MCF 10A (cell line): ENCODE data around the gene OR2A25. TPM values are rescaled to one million over a fixed set of nuclear protein-coding genes. Genes with fewer than 3 reads are reported as not detected.
"Not testable (repeated sequence)": the region's sequence is repeated elsewhere in the genome, so short reads cannot be mapped to it uniquely, and the experiment has no call there.

ENCODE experiments used
- BruUV-seq: library from RNA; stranded (reverse); fragments of 400-500 nt; replicated peaks from 2 replicates; lab custom pipeline; 2021; lab: Mats Ljungman, UMichigan
- CTCF ChIA-PET: fragments of 300-600 bp; sonication (Branson Sonifier 250); formaldehyde crosslinking; extraction: SDS; loops from one replicate; lab custom pipeline; 2021; ENCODE audit warnings: antibody characterized with exemption, inconsistent platforms; lab: Yijun Ruan, JAX
- POLR2A ChIA-PET: fragments of 300-600, 350-650 bp; sonication (Branson Sonifier 250); formaldehyde crosslinking; extraction: SDS; loops from one replicate; lab custom pipeline; 2020; ENCODE audit warnings: antibody characterized with exemption, inconsistent platforms; lab: Yijun Ruan, JAX
- DNase-seq: peaks from one replicate; pipeline ENCODE4 v3.0.0-alpha.2; 2018; ENCODE audit not compliant: unreplicated experiment
- H3K27ac Mint-ChIP-seq: one replicate; pipeline ENCODE4 v1.8.0; 2022; ENCODE audit warnings: mild to moderate bottlenecking, low read depth, mixed read lengths; ENCODE audit not compliant: unreplicated experiment
- H3K27me3 Mint-ChIP-seq: one replicate; pipeline ENCODE4 v1.8.0; 2022; ENCODE audit warnings: mixed read lengths; ENCODE audit not compliant: insufficient read depth, unreplicated experiment
- H3K36me3 Mint-ChIP-seq: one replicate; pipeline ENCODE4 v1.8.0; 2022; ENCODE audit warnings: mild to moderate bottlenecking, moderate library complexity, mixed read lengths; ENCODE audit not compliant: insufficient read depth, unreplicated experiment
- H3K4me1 Mint-ChIP-seq: one replicate; pipeline ENCODE4 v1.8.0; 2022; ENCODE audit warnings: mixed read lengths; ENCODE audit not compliant: insufficient read depth, unreplicated experiment
- H3K4me3 Mint-ChIP-seq: one replicate; pipeline ENCODE4 v1.8.0; 2022; ENCODE audit warnings: mild to moderate bottlenecking, moderate library complexity, mixed read lengths; ENCODE audit not compliant: unreplicated experiment
- H3K9me3 Mint-ChIP-seq: one replicate; pipeline ENCODE4 v1.8.0; 2022; ENCODE audit warnings: mixed read lengths; ENCODE audit not compliant: unreplicated experiment
- intact Hi-C: fragments of 100-400 bp; cut with micrococcal nuclease; formaldehyde crosslinking; loops from 2 replicates; pipeline ENCODE4 v1.14.1; 2022
- total RNA-seq: library from RNA; stranded (reverse); gene quantifications from 2 replicates; pipeline ENCODE4 v1.2.3, GENCODE V29; 2022
- TF ChIP-seq, protein P1 (sequence below): fragments of 200-600 bp; IDR thresholded peaks from one replicate; pipeline ENCODE4 v1.8.0; 2022; ENCODE audit warnings: antibody characterized with exemption, mild to moderate bottlenecking; ENCODE audit not compliant: unreplicated experiment

Gene OR2A25
- total RNA-seq, 1 experiment from 2014 or later = not detected

GRCh38 chr7:144049491-144049890, 20.1 kb upstream of the OR2A25 start:
- no peak for DNase-seq
- intact Hi-C loops = no loop called here
- no TSS peak for BruUV-seq
- CTCF ChIA-PET = no interaction called here
- Mint-ChIP-seq H3K4me1 (no peaks in the 10 kb centered on the region), H3K36me3 (no peaks in the 10 kb centered on the region), H3K9me3 (no peaks in the 10 kb centered on the region), H3K4me3 (no peak overlapping the region), H3K27me3 (peaks cover 68% of the 10 kb centered on the region), H3K27ac (no peak overlapping the region)
- POLR2A ChIA-PET = no interaction called here
- TF ChIP-seq, protein P1, sequence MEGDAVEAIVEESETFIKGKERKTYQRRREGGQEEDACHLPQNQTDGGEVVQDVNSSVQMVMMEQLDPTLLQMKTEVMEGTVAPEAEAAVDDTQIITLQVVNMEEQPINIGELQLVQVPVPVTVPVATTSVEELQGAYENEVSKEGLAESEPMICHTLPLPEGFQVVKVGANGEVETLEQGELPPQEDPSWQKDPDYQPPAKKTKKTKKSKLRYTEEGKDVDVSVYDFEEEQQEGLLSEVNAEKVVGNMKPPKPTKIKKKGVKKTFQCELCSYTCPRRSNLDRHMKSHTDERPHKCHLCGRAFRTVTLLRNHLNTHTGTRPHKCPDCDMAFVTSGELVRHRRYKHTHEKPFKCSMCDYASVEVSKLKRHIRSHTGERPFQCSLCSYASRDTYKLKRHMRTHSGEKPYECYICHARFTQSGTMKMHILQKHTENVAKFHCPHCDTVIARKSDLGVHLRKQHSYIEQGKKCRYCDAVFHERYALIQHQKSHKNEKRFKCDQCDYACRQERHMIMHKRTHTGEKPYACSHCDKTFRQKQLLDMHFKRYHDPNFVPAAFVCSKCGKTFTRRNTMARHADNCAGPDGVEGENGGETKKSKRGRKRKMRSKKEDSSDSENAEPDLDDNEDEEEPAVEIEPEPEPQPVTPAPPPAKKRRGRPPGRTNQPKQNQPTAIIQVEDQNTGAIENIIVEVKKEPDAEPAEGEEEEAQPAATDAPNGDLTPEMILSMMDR = no peak

DNA sequence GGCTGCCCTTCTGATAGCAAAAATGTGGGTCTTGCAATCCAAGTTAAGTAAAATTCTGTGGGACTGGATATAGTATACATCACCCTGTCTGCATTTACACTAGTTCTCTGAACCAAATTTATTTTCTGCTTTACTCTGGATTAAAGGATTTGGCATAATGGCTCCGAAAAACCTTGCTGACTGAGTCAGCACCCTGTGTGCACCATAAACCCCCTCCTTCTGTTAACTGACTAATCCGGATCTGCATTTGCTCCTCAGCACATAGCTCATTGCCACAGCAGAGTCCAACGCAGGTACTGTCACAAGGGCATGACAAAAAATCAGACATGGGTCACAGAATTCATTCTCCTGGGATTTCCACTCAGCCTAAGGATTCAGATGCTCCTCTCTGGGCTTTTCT, 19.5 kb upstream of the OR2A25 start:
- H3K27ac Mint-ChIP-seq = no peak overlapping the region
- CTCF ChIA-PET = no interaction called here
- POLR2A ChIA-PET = no interaction called here
- no peaks in the 10 kb centered on the region for H3K36me3 Mint-ChIP-seq
- TF ChIP-seq, protein P1 = no peak
- no TSS peak for BruUV-seq
- intact Hi-C loops = no loop called here
- no peak overlapping the region for H3K4me3 Mint-ChIP-seq
- no peaks in the 10 kb centered on the region for H3K9me3 Mint-ChIP-seq
- no peak for DNase-seq
- H3K27me3 Mint-ChIP-seq = peaks cover 72% of the 10 kb centered on the region
- no peaks in the 10 kb centered on the region for H3K4me1 Mint-ChIP-seq

DNA sequence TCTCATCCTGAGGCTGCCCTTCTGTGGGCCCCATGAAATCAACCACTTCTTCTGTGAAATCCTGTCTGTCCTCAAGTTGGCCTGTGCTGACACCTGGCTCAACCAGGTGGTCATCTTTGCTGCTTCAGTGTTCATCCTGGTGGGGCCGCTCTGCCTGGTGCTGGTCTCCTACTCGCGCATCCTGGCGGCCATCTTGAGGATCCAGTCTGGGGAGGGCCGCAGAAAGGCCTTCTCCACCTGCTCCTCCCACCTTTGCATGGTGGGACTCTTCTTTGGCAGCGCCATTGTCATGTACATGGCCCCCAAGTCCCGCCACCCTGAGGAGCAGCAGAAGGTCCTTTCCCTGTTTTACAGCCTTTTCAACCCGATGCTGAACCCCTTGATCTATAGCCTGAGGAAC, 18.7 kb upstream of the OR2A25 start:
- DNase-seq, H3K36me3 Mint-ChIP-seq, POLR2A ChIA-PET, H3K9me3 Mint-ChIP-seq, CTCF ChIA-PET, BruUV-seq, H3K4me1 Mint-ChIP-seq, intact Hi-C loops, H3K4me3 Mint-ChIP-seq, H3K27ac Mint-ChIP-seq: not testable (repeated sequence)
- peaks cover 80% of the 10 kb centered on the region for H3K27me3 Mint-ChIP-seq

DNA sequence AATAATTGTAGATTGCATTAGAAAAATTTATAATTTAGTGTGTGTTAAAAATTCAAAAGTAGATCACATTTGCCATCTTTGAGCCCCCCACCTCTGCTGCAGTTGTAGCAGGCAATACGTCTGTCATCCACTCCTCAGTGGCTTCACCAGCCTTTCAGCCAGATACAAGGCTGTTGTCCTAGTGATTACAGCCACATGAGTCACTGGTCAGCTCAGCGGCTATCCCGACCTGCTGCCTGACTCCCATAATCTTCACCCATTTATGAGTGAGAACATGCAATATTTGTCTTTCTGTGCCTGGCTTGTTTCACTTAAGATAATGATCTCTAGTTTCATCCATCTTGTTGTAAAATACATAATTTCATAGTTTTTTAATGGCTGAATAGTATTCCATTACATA, 11.7 kb upstream of the OR2A25 start:
- H3K9me3 Mint-ChIP-seq = no peaks in the 10 kb centered on the region
- POLR2A ChIA-PET = no interaction called here
- TF ChIP-seq, protein P1 = no peak
- H3K4me3 Mint-ChIP-seq = no peak overlapping the region
- intact Hi-C loops = no loop called here
- peaks cover 33% of the 10 kb centered on the region for H3K27me3 Mint-ChIP-seq
- no peak overlapping the region for H3K27ac Mint-ChIP-seq
- CTCF ChIA-PET = no interaction called here
- H3K4me1 Mint-ChIP-seq = no peaks in the 10 kb centered on the region
- peak; percentile 63 for DNase-seq
- BruUV-seq = no TSS peak
- no peaks in the 10 kb centered on the region for H3K36me3 Mint-ChIP-seq

DNA sequence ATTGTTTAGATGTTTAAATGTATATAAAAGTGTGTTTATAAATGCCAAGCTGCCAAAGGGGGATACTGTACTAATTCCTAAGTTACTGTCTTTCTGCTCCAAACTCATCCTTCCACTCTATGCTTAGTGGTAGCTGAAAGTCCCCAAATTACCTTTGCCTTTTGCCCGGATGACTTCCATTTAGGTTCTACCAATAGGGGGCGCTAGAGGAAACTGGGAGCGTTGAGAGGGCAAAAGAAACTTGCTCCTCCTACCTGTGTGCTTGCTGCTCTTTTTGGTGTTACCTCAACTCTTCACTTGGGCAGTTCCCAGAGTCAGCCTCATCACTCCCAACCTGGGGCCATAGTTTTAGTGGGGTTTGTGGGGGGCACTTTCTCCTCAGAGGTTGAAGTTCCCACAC, 5.9 kb upstream of the OR2A25 start:
- H3K4me3 Mint-ChIP-seq = no peak overlapping the region
- H3K36me3 Mint-ChIP-seq = no peaks in the 10 kb centered on the region
- no TSS peak for BruUV-seq
- H3K4me1 Mint-ChIP-seq = no peaks in the 10 kb centered on the region
- TF ChIP-seq, protein P1 = no peak
- intact Hi-C loops = no loop called here
- no peak for DNase-seq
- ChIA-PET POLR2A (no interaction called here), CTCF (no interaction called here)
- H3K9me3 Mint-ChIP-seq = no peaks in the 10 kb centered on the region
- H3K27ac Mint-ChIP-seq = no peak overlapping the region
- H3K27me3 Mint-ChIP-seq = peaks cover 33% of the 10 kb centered on the region
